Neural crest cell (in vitro differentiated cells): ENCODE results near the gene BEST3. TPM values are rescaled to one million over a fixed set of nuclear protein-coding genes. Genes with fewer than 3 reads are reported as not detected.

Source experiments
- DNase-seq: peaks from one replicate; pipeline ENCODE4 v3.0.0; 2021; ENCODE audit warnings: low read depth, mixed read lengths, low spot score
- H3K27ac Mint-ChIP-seq: one replicate; pipeline ENCODE4 v1.8.0; 2021; ENCODE audit warnings: mild to moderate bottlenecking, mixed read lengths; ENCODE audit not compliant: unreplicated experiment
- H3K27me3 Mint-ChIP-seq: 2 replicates; pipeline ENCODE4 v1.8.0; 2021; ENCODE audit warnings: low read depth, mild to moderate bottlenecking, mixed read lengths
- H3K36me3 Mint-ChIP-seq: 2 replicates; pipeline ENCODE4 v1.8.0; 2021; ENCODE audit warnings: low read depth, mild to moderate bottlenecking, mixed read lengths
- H3K4me1 Mint-ChIP-seq: 2 replicates; pipeline ENCODE4 v1.8.0; 2021; ENCODE audit warnings: mixed read lengths
- H3K4me3 Mint-ChIP-seq: one replicate; pipeline ENCODE4 v1.8.0; 2021; ENCODE audit warnings: mild to moderate bottlenecking, mixed read lengths
- H3K9me3 Mint-ChIP-seq: 2 replicates; pipeline ENCODE4 v1.8.0; 2021; ENCODE audit warnings: mixed read lengths
- total RNA-seq: library from RNA; stranded (reverse); gene quantifications from 2 replicates; pipeline ENCODE4 v1.2.1, GENCODE V29; 2021
- TF ChIP-seq, protein P1 (sequence below): fragments of 200-600 bp; sonication (generic); conservative IDR thresholded peaks from 2 replicates; pipeline ENCODE4 v1.5.0; 2021; ENCODE audit warnings: antibody characterized with exemption, mild to moderate bottlenecking

Gene BEST3
- total RNA-seq, 1 donor from 2014 or later = not detected

DNA sequence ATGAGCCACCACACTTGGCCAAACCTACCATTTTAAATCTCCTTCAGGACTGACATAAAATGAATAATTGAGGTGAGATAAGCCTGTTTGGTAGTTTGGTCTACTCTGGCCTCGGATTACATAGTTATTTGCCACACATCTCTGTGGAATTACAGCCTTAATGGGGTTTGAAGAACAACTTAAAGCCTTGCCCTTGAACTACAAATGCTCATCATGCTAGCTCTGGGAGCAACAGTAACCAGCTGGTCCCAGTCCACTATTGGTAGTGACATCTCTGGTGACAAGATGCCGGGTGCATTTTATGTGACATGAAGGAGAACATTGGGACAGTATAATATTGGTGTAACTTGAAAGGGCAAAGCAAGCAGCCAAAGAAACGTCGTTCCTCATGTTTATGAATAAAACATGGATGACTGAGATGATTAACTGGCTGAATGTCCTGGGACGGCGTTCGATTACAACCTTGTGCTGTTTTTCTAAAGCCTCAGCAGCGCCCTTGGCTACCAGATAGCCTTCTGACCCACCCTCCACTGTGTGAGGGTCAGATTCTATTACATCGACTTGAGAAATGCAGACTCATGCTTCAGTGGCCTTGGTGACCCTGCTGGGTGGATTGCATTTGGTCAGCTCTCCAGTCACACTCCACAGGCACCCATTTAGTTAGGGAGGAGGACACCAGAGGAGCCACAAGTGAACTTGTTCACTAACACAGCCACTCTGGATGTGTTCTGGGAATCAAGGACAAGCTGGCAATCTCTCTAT lies 41.5 kb downstream of the BEST3 start:
- Mint-ChIP-seq H3K36me3 (no peaks in the 10 kb centered on the region), H3K27me3 (no peaks in the 10 kb centered on the region), H3K9me3 (no peaks in the 10 kb centered on the region), H3K27ac (peak overlapping the region; percentile 91), H3K4me1 (peaks cover 15% of the 10 kb centered on the region), H3K4me3 (no peak overlapping the region)
- DNase-seq = no peak
- TF ChIP-seq, protein P1, sequence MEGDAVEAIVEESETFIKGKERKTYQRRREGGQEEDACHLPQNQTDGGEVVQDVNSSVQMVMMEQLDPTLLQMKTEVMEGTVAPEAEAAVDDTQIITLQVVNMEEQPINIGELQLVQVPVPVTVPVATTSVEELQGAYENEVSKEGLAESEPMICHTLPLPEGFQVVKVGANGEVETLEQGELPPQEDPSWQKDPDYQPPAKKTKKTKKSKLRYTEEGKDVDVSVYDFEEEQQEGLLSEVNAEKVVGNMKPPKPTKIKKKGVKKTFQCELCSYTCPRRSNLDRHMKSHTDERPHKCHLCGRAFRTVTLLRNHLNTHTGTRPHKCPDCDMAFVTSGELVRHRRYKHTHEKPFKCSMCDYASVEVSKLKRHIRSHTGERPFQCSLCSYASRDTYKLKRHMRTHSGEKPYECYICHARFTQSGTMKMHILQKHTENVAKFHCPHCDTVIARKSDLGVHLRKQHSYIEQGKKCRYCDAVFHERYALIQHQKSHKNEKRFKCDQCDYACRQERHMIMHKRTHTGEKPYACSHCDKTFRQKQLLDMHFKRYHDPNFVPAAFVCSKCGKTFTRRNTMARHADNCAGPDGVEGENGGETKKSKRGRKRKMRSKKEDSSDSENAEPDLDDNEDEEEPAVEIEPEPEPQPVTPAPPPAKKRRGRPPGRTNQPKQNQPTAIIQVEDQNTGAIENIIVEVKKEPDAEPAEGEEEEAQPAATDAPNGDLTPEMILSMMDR = no peak

- H3K36me3 Mint-ChIP-seq = no peaks in the 10 kb centered on the region
- H3K4me1 Mint-ChIP-seq = peaks cover 17% of the 10 kb centered on the region
- H3K27me3 Mint-ChIP-seq = no peaks in the 10 kb centered on the region
- H3K9me3 Mint-ChIP-seq = no peaks in the 10 kb centered on the region
- H3K4me3 Mint-ChIP-seq = no peak overlapping the region
- TF ChIP-seq, protein P1 = no peak
- no peak overlapping the region for H3K27ac Mint-ChIP-seq
- no peak for DNase-seq
These were observed 43.3 kb downstream of the BEST3 start for GRCh38 chr12:69655616-69656340.

GRCh38 chr12:69653703-69654102 lies 45.4 kb downstream of the BEST3 start:
- Mint-ChIP-seq H3K4me3 (no peak overlapping the region), H3K27ac (no peak overlapping the region), H3K36me3 (no peaks in the 10 kb centered on the region), H3K27me3 (no peaks in the 10 kb centered on the region), H3K4me1 (peaks cover 21% of the 10 kb centered on the region), H3K9me3 (no peaks in the 10 kb centered on the region)
- TF ChIP-seq, protein P1 = no peak
- no peak for DNase-seq

- no peak overlapping the region for H3K27ac Mint-ChIP-seq
- TF ChIP-seq, protein P1 = no peak
- no peak overlapping the region for H3K4me3 Mint-ChIP-seq
- H3K36me3 Mint-ChIP-seq = no peaks in the 10 kb centered on the region
- no peaks in the 10 kb centered on the region for H3K27me3 Mint-ChIP-seq
- DNase-seq = no peak
- peaks cover 6% of the 10 kb centered on the region for H3K4me1 Mint-ChIP-seq
- no peaks in the 10 kb centered on the region for H3K9me3 Mint-ChIP-seq
These were observed 47.2 kb downstream of the BEST3 start for GRCh38 chr12:69651922-69652321.

DNA sequence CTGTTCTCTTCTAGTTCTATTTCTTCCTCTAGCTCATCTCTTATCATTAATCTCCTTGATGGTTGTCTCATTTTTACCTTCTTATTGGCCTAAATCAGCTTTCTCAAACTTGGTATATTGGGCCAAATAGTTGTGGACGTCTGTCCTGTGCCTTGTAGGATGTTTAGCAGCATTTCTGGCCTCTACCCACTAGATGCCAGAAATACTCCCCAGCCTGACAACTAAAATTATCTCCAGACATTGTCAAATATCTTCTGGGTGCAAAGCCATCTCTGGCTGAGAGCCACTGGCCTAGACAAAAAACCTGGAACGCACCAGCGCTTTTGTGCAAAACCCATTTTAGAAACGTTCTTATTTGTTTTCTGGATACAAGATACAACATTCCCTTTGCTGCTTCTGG lies 49.6 kb downstream of the BEST3 start:
- Mint-ChIP-seq H3K27me3 (no peaks in the 10 kb centered on the region), H3K4me1 (peaks cover 6% of the 10 kb centered on the region), H3K36me3 (no peaks in the 10 kb centered on the region)

More for the DNA sequence above, 49.6 kb downstream of the BEST3 start:
- no peak overlapping the region for H3K4me3 Mint-ChIP-seq
- DNase-seq = no peak
- TF ChIP-seq, protein P1 = no peak
- no peak overlapping the region for H3K27ac Mint-ChIP-seq
- no peaks in the 10 kb centered on the region for H3K9me3 Mint-ChIP-seq
